Measurements from ENCODE around the gene ANAPC5.

The ANAPC5 gene

GRCh38 chr12:121398355-121398754 lies 46.1 kb upstream of the ANAPC5 start:
- Histone ChIP-seq H2BK15ac (ENCODE audit: low read length) (no peak overlapping the region), H3K23ac (ENCODE audit: low read depth, low read length, poor library complexity) (no peak overlapping the region), H2BK5ac (ENCODE audit: low read length) (no peak overlapping the region), H2BK120ac (ENCODE audit: low read depth, low read length) (no peak overlapping the region), H3K4me1 (ENCODE audit: control insufficient read depth in 2 of 2, insufficient read depth in 1 of 2, low read depth in 1 of 2, low read length in 2 of 2) (peaks cover 0 to 8% of the 10 kb centered on the region in 2 donors), H4K8ac (ENCODE audit: low read depth, low read length) (no peak overlapping the region), H3K27ac (replicated peaks; ENCODE audit: low read length) (no peak overlapping the region), H4K91ac (ENCODE audit: low read depth, low read length, poor library complexity) (no peak overlapping the region), H2AFZ (ENCODE audit: low read length) (no peak overlapping the region), H2AK5ac (ENCODE audit: low read depth, low read length) (no peak overlapping the region), H3K4ac (ENCODE audit: low read length) (no peak overlapping the region), H3K9ac (ENCODE audit: low read depth, low read length, poor library complexity) (no peak overlapping the region), H2BK12ac (ENCODE audit: low read length) (no peak overlapping the region), H3K27me3 (ENCODE audit: control insufficient read depth in 3 of 3, insufficient read depth in 3 of 3, low read depth in 1 of 3, low read length in 3 of 3) (no peaks in the 10 kb centered on the region), H3K36me3 (replicated peaks in 1 of 2; ENCODE audit: control insufficient read depth in 2 of 2, insufficient read depth in 2 of 2, low read length in 2 of 2) (peaks cover 0 to 8% of the 10 kb centered on the region in 2 donors), H3K9me3 (replicated peaks in 1 of 2; ENCODE audit: control insufficient read depth in 2 of 2, insufficient read depth in 1 of 2, low read depth in 1 of 2, low read length in 2 of 2) (no peaks in the 10 kb centered on the region), H3K79me1 (ENCODE audit: low read depth, low read length) (no peaks in the 10 kb centered on the region), H3K18ac (ENCODE audit: low read length) (no peak overlapping the region), H3K4me2 (ENCODE audit: insufficient read depth, low read length, poor library complexity, severe bottlenecking) (no peak overlapping the region), H3K14ac (ENCODE audit: low read length) (no peak overlapping the region), H3K4me3 (ENCODE audit: low read length in 2 of 2) (peak overlapping the region in 1 of 2 donors; percentile 96)
- no peak for DNase-seq (ENCODE audit: low spot score)
- no CpG with 5 or more reads among the region's 5 CpGs for WGBS, 2 donors (ENCODE audit: extremely low coverage in 2 of 2, insufficient read length in 2 of 2, insufficient replicate concordance in 1 of 2)

DNA sequence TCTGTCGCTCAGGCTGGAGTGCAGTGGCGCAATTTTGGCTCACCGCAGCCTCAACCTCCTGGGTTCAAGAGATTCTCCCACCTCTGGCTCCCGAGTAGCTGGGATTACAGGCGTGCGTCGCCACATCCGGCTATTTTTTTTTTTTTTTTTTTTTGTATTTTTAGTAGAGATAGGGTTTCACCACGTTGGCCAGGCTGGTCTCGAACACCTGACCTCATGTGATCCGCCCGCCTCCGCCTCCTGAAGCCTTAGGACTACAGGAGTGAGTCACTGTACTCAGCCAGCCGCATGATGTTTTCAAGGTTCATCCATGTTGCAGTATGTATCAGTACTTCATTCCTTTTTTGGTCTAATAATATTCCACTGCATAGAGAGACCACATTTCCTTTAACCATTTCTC lies 45.3 kb upstream of the ANAPC5 start:
- Histone ChIP-seq H3K36me3 (replicated peaks in 1 of 2; ENCODE audit: control insufficient read depth in 2 of 2, insufficient read depth in 2 of 2, low read length in 2 of 2) (peaks cover 0 to 3% of the 10 kb centered on the region in 2 donors), H3K4me1 (ENCODE audit: control insufficient read depth in 2 of 2, insufficient read depth in 1 of 2, low read depth in 1 of 2, low read length in 2 of 2) (peaks cover 0 to 8% of the 10 kb centered on the region in 2 donors), H3K4ac (ENCODE audit: low read length) (no peak overlapping the region), H2BK12ac (ENCODE audit: low read length) (no peak overlapping the region), H2BK5ac (ENCODE audit: low read length) (no peak overlapping the region), H3K4me2 (ENCODE audit: insufficient read depth, low read length, poor library complexity, severe bottlenecking) (no peak overlapping the region), H3K9ac (ENCODE audit: low read depth, low read length, poor library complexity) (no peak overlapping the region), H3K79me1 (ENCODE audit: low read depth, low read length) (no peaks in the 10 kb centered on the region), H3K27me3 (ENCODE audit: control insufficient read depth in 3 of 3, insufficient read depth in 3 of 3, low read depth in 1 of 3, low read length in 3 of 3) (no peaks in the 10 kb centered on the region), H3K9me3 (replicated peaks in 1 of 2; ENCODE audit: control insufficient read depth in 2 of 2, insufficient read depth in 1 of 2, low read depth in 1 of 2, low read length in 2 of 2) (no peaks in the 10 kb centered on the region), H2BK120ac (ENCODE audit: low read depth, low read length) (no peak overlapping the region), H4K8ac (ENCODE audit: low read depth, low read length) (no peak overlapping the region), H2AFZ (ENCODE audit: low read length) (no peak overlapping the region), H2BK15ac (ENCODE audit: low read length) (no peak overlapping the region), H3K18ac (ENCODE audit: low read length) (no peak overlapping the region), H3K27ac (replicated peaks; ENCODE audit: low read length) (no peak overlapping the region), H3K4me3 (ENCODE audit: low read length in 2 of 2) (no peak overlapping the region), H3K23ac (ENCODE audit: low read depth, low read length, poor library complexity) (no peak overlapping the region), H3K14ac (ENCODE audit: low read length) (no peak overlapping the region), H4K91ac (ENCODE audit: low read depth, low read length, poor library complexity) (no peak overlapping the region), H2AK5ac (ENCODE audit: low read depth, low read length) (no peak overlapping the region)
- DNase-seq (ENCODE audit: low spot score), result no peak
- WGBS, 2 donors (ENCODE audit: extremely low coverage in 2 of 2, insufficient read length in 2 of 2, insufficient replicate concordance in 1 of 2), result no CpG with 5 or more reads among the region's 14 CpGs

DNA sequence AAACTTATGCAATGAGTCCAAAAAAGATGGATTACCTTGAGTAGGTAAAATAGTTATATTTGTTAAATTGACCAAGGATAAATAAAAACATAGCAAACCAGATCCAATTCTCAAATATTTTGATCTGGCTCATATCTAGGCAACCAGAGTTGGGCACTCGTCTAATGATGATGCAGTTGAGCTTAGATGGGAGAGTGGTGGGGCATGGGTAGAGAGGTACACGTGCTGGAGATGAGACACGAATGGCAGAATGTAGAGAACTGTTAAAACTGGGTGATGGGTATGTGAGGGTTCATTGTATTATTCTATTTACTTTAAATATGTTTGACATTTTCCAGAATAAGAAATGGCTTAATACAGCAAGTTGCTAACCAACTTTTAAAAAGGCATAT lies 40.1 kb upstream of the ANAPC5 start:
- no peak overlapping the region for H2BK15ac ChIP-seq (ENCODE audit: low read length)
- H3K23ac ChIP-seq (ENCODE audit: low read depth, low read length, poor library complexity), result no peak overlapping the region
- no peak overlapping the region for H2BK5ac ChIP-seq (ENCODE audit: low read length)
- no peak overlapping the region for H3K4me3 ChIP-seq (ENCODE audit: low read length in 2 of 2)
- no peak overlapping the region for H4K91ac ChIP-seq (ENCODE audit: low read depth, low read length, poor library complexity)
- H2BK120ac ChIP-seq (ENCODE audit: low read depth, low read length), result no peak overlapping the region
- H3K18ac ChIP-seq (ENCODE audit: low read length), result no peak overlapping the region
- WGBS, 2 donors (ENCODE audit: extremely low coverage in 2 of 2, insufficient read length in 2 of 2, insufficient replicate concordance in 1 of 2), result no CpG with 5 or more reads among the region's 3 CpGs
- H3K27ac ChIP-seq (replicated peaks; ENCODE audit: low read length), result no peak overlapping the region
- H3K4me2 ChIP-seq (ENCODE audit: insufficient read depth, low read length, poor library complexity, severe bottlenecking), result no peak overlapping the region
- H3K9me3 ChIP-seq (replicated peaks in 1 of 2; ENCODE audit: control insufficient read depth in 2 of 2, insufficient read depth in 1 of 2, low read depth in 1 of 2, low read length in 2 of 2), result no peaks in the 10 kb centered on the region
- no peak for DNase-seq (ENCODE audit: low spot score)
- H2AFZ ChIP-seq (ENCODE audit: low read length), result no peak overlapping the region
- H3K9ac ChIP-seq (ENCODE audit: low read depth, low read length, poor library complexity), result no peak overlapping the region
- H2AK5ac ChIP-seq (ENCODE audit: low read depth, low read length), result no peak overlapping the region
- H3K14ac ChIP-seq (ENCODE audit: low read length), result no peak overlapping the region
- no peak overlapping the region for H4K8ac ChIP-seq (ENCODE audit: low read depth, low read length)
- H3K27me3 ChIP-seq (ENCODE audit: control insufficient read depth in 3 of 3, insufficient read depth in 3 of 3, low read depth in 1 of 3, low read length in 3 of 3), result no peaks in the 10 kb centered on the region
- no peaks in the 10 kb centered on the region for H3K79me1 ChIP-seq (ENCODE audit: low read depth, low read length)
- H3K4me1 ChIP-seq (ENCODE audit: control insufficient read depth in 2 of 2, insufficient read depth in 1 of 2, low read depth in 1 of 2, low read length in 2 of 2), result peaks cover 0 to 2% of the 10 kb centered on the region in 2 donors
- H2BK12ac ChIP-seq (ENCODE audit: low read length), result no peak overlapping the region
- H3K36me3 ChIP-seq (replicated peaks in 1 of 2; ENCODE audit: control insufficient read depth in 2 of 2, insufficient read depth in 2 of 2, low read length in 2 of 2), result no peaks in the 10 kb centered on the region
- H3K4ac ChIP-seq (ENCODE audit: low read length), result no peak overlapping the region

DNA sequence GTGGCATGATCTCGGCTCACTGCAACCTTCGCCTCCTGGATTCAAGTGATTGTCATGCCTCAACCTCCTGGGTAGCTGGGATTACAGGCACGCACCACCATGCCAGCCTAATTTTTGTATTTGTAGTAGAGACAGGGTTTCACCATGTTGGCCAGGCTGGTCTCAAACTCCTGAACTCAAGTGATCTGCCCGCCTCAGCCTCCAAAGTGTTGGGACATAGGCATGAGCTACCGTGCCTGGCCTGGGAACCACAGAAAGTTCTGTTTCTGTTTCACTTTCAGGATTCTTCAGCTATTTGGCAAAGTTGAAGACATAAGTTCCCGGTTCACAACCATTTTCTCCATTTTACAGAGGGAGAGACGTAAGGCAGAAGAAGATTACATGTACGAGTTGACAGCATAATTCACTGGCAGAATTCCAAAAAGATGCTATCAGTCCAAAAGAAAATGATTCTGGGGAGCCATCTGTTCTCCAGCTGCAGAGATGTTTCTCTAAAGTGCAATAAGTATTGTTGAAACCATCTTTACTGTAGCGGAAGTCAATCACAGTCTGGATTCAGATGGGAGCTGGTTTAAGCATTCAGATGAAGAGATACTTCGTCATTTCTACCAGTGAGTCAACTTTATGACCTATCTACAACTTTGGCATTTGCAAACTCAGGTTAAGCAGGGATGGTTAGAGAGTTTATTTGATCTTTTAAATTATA lies 39.6 kb upstream of the ANAPC5 start:
- Histone ChIP-seq H3K4me2 (ENCODE audit: insufficient read depth, low read length, poor library complexity, severe bottlenecking) (no peak overlapping the region), H2AK5ac (ENCODE audit: low read depth, low read length) (no peak overlapping the region), H2BK5ac (ENCODE audit: low read length) (no peak overlapping the region), H2AFZ (ENCODE audit: low read length) (no peak overlapping the region), H3K9ac (ENCODE audit: low read depth, low read length, poor library complexity) (no peak overlapping the region), H2BK120ac (ENCODE audit: low read depth, low read length) (no peak overlapping the region), H3K27me3 (ENCODE audit: control insufficient read depth in 3 of 3, insufficient read depth in 3 of 3, low read depth in 1 of 3, low read length in 3 of 3) (no peaks in the 10 kb centered on the region), H2BK12ac (ENCODE audit: low read length) (no peak overlapping the region), H3K4me3 (ENCODE audit: low read length in 2 of 2) (no peak overlapping the region), H3K9me3 (replicated peaks in 1 of 2; ENCODE audit: control insufficient read depth in 2 of 2, insufficient read depth in 1 of 2, low read depth in 1 of 2, low read length in 2 of 2) (no peaks in the 10 kb centered on the region), H4K8ac (ENCODE audit: low read depth, low read length) (no peak overlapping the region), H3K4me1 (ENCODE audit: control insufficient read depth in 2 of 2, insufficient read depth in 1 of 2, low read depth in 1 of 2, low read length in 2 of 2) (peaks cover 0 to 2% of the 10 kb centered on the region in 2 donors), H3K18ac (ENCODE audit: low read length) (no peak overlapping the region), H4K91ac (ENCODE audit: low read depth, low read length, poor library complexity) (no peak overlapping the region), H3K4ac (ENCODE audit: low read length) (no peak overlapping the region), H3K36me3 (replicated peaks in 1 of 2; ENCODE audit: control insufficient read depth in 2 of 2, insufficient read depth in 2 of 2, low read length in 2 of 2) (no peaks in the 10 kb centered on the region), H3K14ac (ENCODE audit: low read length) (no peak overlapping the region), H3K27ac (replicated peaks; ENCODE audit: low read length) (no peak overlapping the region), H3K79me1 (ENCODE audit: low read depth, low read length) (no peaks in the 10 kb centered on the region), H3K23ac (ENCODE audit: low read depth, low read length, poor library complexity) (no peak overlapping the region), H2BK15ac (ENCODE audit: low read length) (no peak overlapping the region)
- no CpG with 5 or more reads among the region's 10 CpGs for WGBS, 2 donors (ENCODE audit: extremely low coverage in 2 of 2, insufficient read length in 2 of 2, insufficient replicate concordance in 1 of 2)
- DNase-seq (ENCODE audit: low spot score), result no peak
